Peyer's patch (tissue), 4 donors: Measurements from ENCODE around the gene FNDC3B.

Source experiments
- POLR2A ChIP-seq, 2 donors: fragments of 450-650 bp; IDR thresholded peaks; one replicate each; pipeline ENCODE4 v1.5.1; 2017; ENCODE audit warnings: antibody characterized with exemption in 2 of 2, mild to moderate bottlenecking in 2 of 2, moderate library complexity in 2 of 2
- TF ChIP-seq, protein P1 (sequence below), 6 experiments: fragments of 450-650 bp in 4 of 6; fragments of 200-600 bp in 2 of 6; sonication (generic) in 1 of 6; IDR thresholded peaks; one replicate each; pipeline ENCODE4 v1.5.1; 2017 to 2019; ENCODE audit warnings: antibody characterized with exemption in 6 of 6, mild to moderate bottlenecking in 3 of 6, moderate library complexity in 1 of 6

DNA sequence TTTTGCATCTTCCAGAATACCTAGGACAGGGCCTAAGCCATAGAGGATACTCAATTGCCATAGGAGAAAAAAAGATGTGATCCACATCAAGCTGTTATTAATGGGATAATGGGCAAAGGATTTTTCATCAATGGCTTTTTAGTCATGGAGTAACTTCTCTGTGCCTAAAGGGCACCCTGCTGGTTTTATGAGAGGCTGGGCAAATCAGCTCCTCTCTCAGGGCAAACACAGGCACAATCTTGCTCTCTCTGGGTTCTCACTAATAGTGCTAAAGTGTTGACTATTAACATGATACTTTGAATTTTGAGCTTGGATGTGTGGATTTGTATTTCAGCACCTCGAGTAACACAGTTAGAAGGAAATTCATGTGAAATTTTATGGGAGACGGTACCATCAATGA, 341.3 kb downstream of the FNDC3B start:
- TF ChIP-seq, protein P1, sequence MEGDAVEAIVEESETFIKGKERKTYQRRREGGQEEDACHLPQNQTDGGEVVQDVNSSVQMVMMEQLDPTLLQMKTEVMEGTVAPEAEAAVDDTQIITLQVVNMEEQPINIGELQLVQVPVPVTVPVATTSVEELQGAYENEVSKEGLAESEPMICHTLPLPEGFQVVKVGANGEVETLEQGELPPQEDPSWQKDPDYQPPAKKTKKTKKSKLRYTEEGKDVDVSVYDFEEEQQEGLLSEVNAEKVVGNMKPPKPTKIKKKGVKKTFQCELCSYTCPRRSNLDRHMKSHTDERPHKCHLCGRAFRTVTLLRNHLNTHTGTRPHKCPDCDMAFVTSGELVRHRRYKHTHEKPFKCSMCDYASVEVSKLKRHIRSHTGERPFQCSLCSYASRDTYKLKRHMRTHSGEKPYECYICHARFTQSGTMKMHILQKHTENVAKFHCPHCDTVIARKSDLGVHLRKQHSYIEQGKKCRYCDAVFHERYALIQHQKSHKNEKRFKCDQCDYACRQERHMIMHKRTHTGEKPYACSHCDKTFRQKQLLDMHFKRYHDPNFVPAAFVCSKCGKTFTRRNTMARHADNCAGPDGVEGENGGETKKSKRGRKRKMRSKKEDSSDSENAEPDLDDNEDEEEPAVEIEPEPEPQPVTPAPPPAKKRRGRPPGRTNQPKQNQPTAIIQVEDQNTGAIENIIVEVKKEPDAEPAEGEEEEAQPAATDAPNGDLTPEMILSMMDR (IDR thresholded peaks at IDR 0.05): no peak
- TF ChIP-seq POLR2A (IDR thresholded peaks at IDR 0.05): no peak
